H9 (cell line): ENCODE results near the gene MZF1. TPM values are rescaled to one million over a fixed set of nuclear protein-coding genes. Genes with fewer than 3 reads are reported as not detected.

Experiments
- DNase-seq: peaks from one replicate; pipeline ENCODE4 v3.0.0-alpha.2; 2017
- H2AFZ ChIP-seq: one replicate; pipeline ENCODE4 v1.6.1; 2013; ENCODE audit warnings: mild to moderate bottlenecking, low read length, control low read depth, moderate library complexity
- H2AK5ac ChIP-seq: 2 replicates; pipeline ENCODE4 v1.6.1; 2013; ENCODE audit warnings: low read length, control low read depth, mixed read lengths; ENCODE audit not compliant: insufficient read length
- H2BK120ac ChIP-seq: one replicate; pipeline ENCODE4 v1.6.1; 2013; ENCODE audit warnings: low read depth, mild to moderate bottlenecking, low read length, control low read depth, inconsistent platforms; ENCODE audit not compliant: poor library complexity, severe bottlenecking
- H2BK12ac ChIP-seq: 2 replicates; pipeline ENCODE4 v1.6.1; 2013; ENCODE audit warnings: low read length, control low read depth, mixed read lengths, low read depth; ENCODE audit not compliant: insufficient read length
- H2BK15ac ChIP-seq: 2 replicates; pipeline ENCODE4 v1.6.1; 2013; ENCODE audit warnings: low read depth, low read length, control low read depth
- H2BK20ac ChIP-seq: one replicate; pipeline ENCODE4 v1.6.1; 2013; ENCODE audit warnings: low read depth, mild to moderate bottlenecking, low read length, control low read depth, inconsistent platforms; ENCODE audit not compliant: poor library complexity, severe bottlenecking
- H2BK5ac ChIP-seq: 2 replicates; pipeline ENCODE4 v1.6.1; 2013; ENCODE audit warnings: low read length, control low read depth, mixed read lengths; ENCODE audit not compliant: insufficient read length
- H3K14ac ChIP-seq: 2 replicates; pipeline ENCODE4 v1.6.1; 2013; ENCODE audit warnings: low read length, control low read depth; ENCODE audit not compliant: insufficient read depth
- H3K18ac ChIP-seq: 2 replicates; pipeline ENCODE4 v1.6.1; 2013; ENCODE audit warnings: low read depth, mild to moderate bottlenecking, mixed read lengths, low read length, control low read depth; ENCODE audit not compliant: insufficient read length
- H3K23ac ChIP-seq: 2 replicates; pipeline ENCODE4 v1.6.1; 2013; ENCODE audit warnings: low read length, control low read depth, mixed read lengths, low read depth; ENCODE audit not compliant: insufficient read length
- H3K23me2 ChIP-seq: 2 replicates; pipeline ENCODE4 v1.6.1; 2013; ENCODE audit warnings: low read depth, mild to moderate bottlenecking, mixed read lengths, low read length, control low read depth; ENCODE audit not compliant: insufficient read length, poor library complexity, severe bottlenecking
- H3K27ac ChIP-seq: 2 replicates; pipeline ENCODE4 v1.5.1; 2013; ENCODE audit warnings: low read length, control low read depth, mixed read lengths, low read depth; ENCODE audit not compliant: insufficient read length
- H3K27me3 ChIP-seq: 2 replicates; pipeline ENCODE4 v1.6.1; 2013; ENCODE audit warnings: low read length, control low read depth, inconsistent platforms; ENCODE audit not compliant: insufficient read depth
- H3K4ac ChIP-seq: 2 replicates; pipeline ENCODE4 v1.6.1; 2013; ENCODE audit warnings: low read depth, mild to moderate bottlenecking, control low read depth, inconsistent platforms, low read length, moderate library complexity
- H3K4me1 ChIP-seq: 2 replicates; pipeline ENCODE4 v1.6.1; 2013; ENCODE audit warnings: low read length, control low read depth, inconsistent platforms; ENCODE audit not compliant: insufficient read depth
- H3K4me2 ChIP-seq: 2 replicates; pipeline ENCODE4 v1.6.1; 2013; ENCODE audit warnings: low read length, control low read depth, mixed read lengths; ENCODE audit not compliant: insufficient read length, insufficient read depth
- H3K56ac ChIP-seq: 2 replicates; pipeline ENCODE4 v1.6.1; 2013; ENCODE audit warnings: low read depth, mild to moderate bottlenecking, mixed read lengths, low read length, control low read depth; ENCODE audit not compliant: insufficient read length
- H3K79me1 ChIP-seq: 2 replicates; pipeline ENCODE4 v1.6.1; 2013; ENCODE audit warnings: low read depth, mild to moderate bottlenecking, moderate library complexity, low read length, control low read depth, inconsistent platforms; ENCODE audit not compliant: insufficient read depth, poor library complexity, severe bottlenecking
- H3K79me2 ChIP-seq: 2 replicates; pipeline ENCODE4 v1.6.1; 2013; ENCODE audit warnings: low read length, control low read depth, inconsistent platforms; ENCODE audit not compliant: insufficient read depth
- H3K9ac ChIP-seq: 2 replicates; pipeline ENCODE4 v1.6.1; 2013; ENCODE audit warnings: low read length, control low read depth, mixed read lengths; ENCODE audit not compliant: insufficient read length; ENCODE audit errors: extremely low read depth
- H3K9me3 ChIP-seq: one replicate; pipeline ENCODE4 v1.6.1; 2013; ENCODE audit warnings: low read depth, low read length, inconsistent platforms; ENCODE audit not compliant: control insufficient read depth
- H3T11ph ChIP-seq: one replicate; pipeline ENCODE4 v1.6.1; 2013; ENCODE audit warnings: mild to moderate bottlenecking, low read length, control low read depth, inconsistent platforms
- H4K20me1 ChIP-seq: one replicate; pipeline ENCODE4 v1.6.1; 2013; ENCODE audit not compliant: control insufficient read depth, insufficient read length, insufficient read depth
- H4K5ac ChIP-seq: 2 replicates; pipeline ENCODE4 v1.6.1; 2013; ENCODE audit warnings: low read depth, mild to moderate bottlenecking, mixed read lengths, low read length, control low read depth; ENCODE audit not compliant: insufficient read length
- H4K8ac ChIP-seq: replicated peaks from 2 replicates; pipeline ENCODE4 v1.6.1; 2013; ENCODE audit warnings: low read length, control low read depth, mixed read lengths, low read depth; ENCODE audit not compliant: insufficient read length
- H4K91ac ChIP-seq: 2 replicates; pipeline ENCODE4 v1.6.1; 2013; ENCODE audit warnings: low read depth, mild to moderate bottlenecking, moderate library complexity, mixed read lengths, low read length, control low read depth; ENCODE audit not compliant: insufficient read length
- H3K27ac Mint-ChIP-seq, 3 experiments: 2 replicates in 2 of 3; 3 replicates in 1 of 3; pipeline ENCODE4 v1.8.0; 2020 to 2021; ENCODE audit warnings: mixed read lengths in 3 of 3, mild to moderate bottlenecking in 1 of 3, moderate library complexity in 1 of 3
- H3K27me3 Mint-ChIP-seq: 2 replicates; pipeline ENCODE4 v1.8.0; 2021; ENCODE audit warnings: low read depth, mild to moderate bottlenecking, moderate library complexity, mixed read lengths
- H3K36me3 Mint-ChIP-seq, 3 experiments: 2 replicates in 2 of 3; 3 replicates in 1 of 3; pipeline ENCODE4 v1.8.0; 2020 to 2021; ENCODE audit warnings: low read depth in 3 of 3, mixed read lengths in 3 of 3; ENCODE audit not compliant: insufficient read depth in 1 of 3
- H3K4me1 Mint-ChIP-seq, 2 experiments: 2 replicates each; pipeline ENCODE4 v1.8.0; 2020; ENCODE audit warnings: mixed read lengths in 2 of 2
- H3K4me3 Mint-ChIP-seq, 2 experiments: 2 replicates in 1 of 2; 3 replicates in 1 of 2; pipeline ENCODE4 v1.8.0; 2020 to 2021; ENCODE audit warnings: mild to moderate bottlenecking in 2 of 2, mixed read lengths in 2 of 2, moderate library complexity in 1 of 2
- H3K9me3 Mint-ChIP-seq, 2 experiments: 2 replicates in 1 of 2; 3 replicates in 1 of 2; pipeline ENCODE4 v1.8.0; 2020; ENCODE audit warnings: mild to moderate bottlenecking in 2 of 2, mixed read lengths in 2 of 2, moderate library complexity in 1 of 2
- CTCF ChIP-seq: fragments of 200-600 bp; sonication (generic); conservative IDR thresholded peaks from 3 replicates; pipeline ENCODE4 v1.8.0; 2021; ENCODE audit warnings: antibody characterized with exemption, mild to moderate bottlenecking
- total RNA-seq: library from RNA; stranded (reverse); gene quantifications from 2 replicates; pipeline ENCODE4 v1.2.1, GENCODE V29; 2021

MZF1 gene
- total RNA-seq, 1 experiment from 2014 or later: 23.6 TPM

DNA sequence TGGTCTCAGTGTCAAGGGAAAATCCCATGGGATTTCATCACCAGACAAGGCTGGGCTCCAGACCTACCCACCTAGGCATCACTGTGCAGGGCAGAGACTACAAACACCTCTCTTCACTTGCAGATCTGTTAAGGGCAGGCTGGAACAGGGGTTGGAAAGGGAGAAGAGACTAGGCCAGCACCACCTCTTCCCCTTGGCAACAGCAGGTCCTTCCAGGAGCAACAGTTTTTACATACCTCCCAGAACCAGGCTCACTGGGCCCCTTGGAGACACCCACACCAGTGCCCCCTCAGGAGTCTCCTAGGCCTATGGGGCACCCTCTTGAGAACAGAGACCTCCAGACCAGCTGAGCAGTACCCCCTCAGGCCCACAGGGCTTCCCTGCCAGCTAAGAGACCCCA, 12.2 kb downstream of the MZF1 start:
- Histone ChIP-seq H2AK5ac (no peak overlapping the region), H3K27ac (no peak overlapping the region), H4K20me1 (no peaks in the 10 kb centered on the region), H3K4ac (no peak overlapping the region), H3K79me1 (no peaks in the 10 kb centered on the region), H2BK12ac (no peak overlapping the region), H3K4me2 (no peak overlapping the region), H2BK5ac (no peak overlapping the region), H3T11ph (no peak overlapping the region), H3K9me3 (no peaks in the 10 kb centered on the region), H2AFZ (no peak overlapping the region), H3K23ac (no peak overlapping the region), H3K56ac (no peak overlapping the region), H3K18ac (no peak overlapping the region), H3K79me2 (peaks cover 8% of the 10 kb centered on the region; the same call in 1 of the 2 replicates), H2BK20ac (no peak overlapping the region), H2BK15ac (no peak overlapping the region), H3K23me2 (peaks cover 4% of the 10 kb centered on the region), H3K27me3 (no peaks in the 10 kb centered on the region), H2BK120ac (no peak overlapping the region), H3K9ac (no peak overlapping the region), H3K14ac (no peak overlapping the region), H4K91ac (no peak overlapping the region), H4K8ac (no peak overlapping the region), H3K4me1 (no peaks in the 10 kb centered on the region), H4K5ac (no peak overlapping the region)
- Mint-ChIP-seq H3K4me1 (peaks cover 9 to 28% of the 10 kb centered on the region in 2 experiments), H3K4me3 (peak overlapping the region; percentile 96; a peak in 3 of 5 replicates), H3K9me3 (no peaks in the 10 kb centered on the region; a peak in 1 of 5 replicates), H3K36me3 (peaks cover 15 to 32% (median 25%) of the 10 kb centered on the region in 3 experiments; a peak in 6 of 7 replicates), H3K27me3 (no peaks in the 10 kb centered on the region; the same call in 1 of the 2 replicates), H3K27ac (no peak overlapping the region)
- TF ChIP-seq CTCF: no peak
- DNase-seq: no peak
